ENCODE results near the gene ANXA3.

The ANXA3 gene

GRCh38 chr4:78606530-78607095, 55.0 kb downstream of the ANXA3 start:
- no peak overlapping the region for H3K4me2 ChIP-seq (ENCODE audit: low read length)
- H3K9ac ChIP-seq: no peak overlapping the region
- H3K79me2 ChIP-seq: no peaks in the 10 kb centered on the region
- no peak overlapping the region for H2AFZ ChIP-seq
- no peak overlapping the region for H3K4me3 ChIP-seq (ENCODE audit: low read depth, low read length)
- no peaks in the 10 kb centered on the region for H3K36me3 ChIP-seq (ENCODE audit: control insufficient read depth, insufficient read depth, low read length)
- H3K9me3 ChIP-seq (ENCODE audit: control insufficient read depth, low read length): no peaks in the 10 kb centered on the region
- H3K27ac ChIP-seq: no peak overlapping the region
- no peaks in the 10 kb centered on the region for H3K27me3 ChIP-seq (ENCODE audit: control insufficient read depth, insufficient read depth, low read length)
- no peak for TF ChIP-seq CTCF (IDR thresholded peaks at IDR 0.05)
- no peaks in the 10 kb centered on the region for H3K4me1 ChIP-seq

- Histone ChIP-seq H3K36me3 (ENCODE audit: control insufficient read depth, insufficient read depth, low read length) (no peaks in the 10 kb centered on the region), H3K79me2 (no peaks in the 10 kb centered on the region), H3K9ac (no peak overlapping the region), H2AFZ (no peak overlapping the region), H3K27ac (no peak overlapping the region), H3K4me1 (no peaks in the 10 kb centered on the region), H3K4me2 (ENCODE audit: low read length) (no peak overlapping the region), H3K9me3 (ENCODE audit: control insufficient read depth, low read length) (no peaks in the 10 kb centered on the region), H3K27me3 (ENCODE audit: control insufficient read depth, insufficient read depth, low read length) (no peaks in the 10 kb centered on the region), H3K4me3 (ENCODE audit: low read depth, low read length) (no peak overlapping the region)
- TF ChIP-seq CTCF (IDR thresholded peaks at IDR 0.05): no peak
Observed at GRCh38 chr4:78608684-78609083, 57.1 kb downstream of the ANXA3 start.

GRCh38 chr4:78609580-78609979, 58.0 kb downstream of the ANXA3 start:
- Histone ChIP-seq H3K9me3 (ENCODE audit: control insufficient read depth, low read length) (no peaks in the 10 kb centered on the region), H2AFZ (no peak overlapping the region), H3K4me1 (no peaks in the 10 kb centered on the region), H3K79me2 (no peaks in the 10 kb centered on the region), H3K36me3 (ENCODE audit: control insufficient read depth, insufficient read depth, low read length) (no peaks in the 10 kb centered on the region), H3K27ac (no peak overlapping the region), H3K27me3 (ENCODE audit: control insufficient read depth, insufficient read depth, low read length) (no peaks in the 10 kb centered on the region), H3K4me2 (ENCODE audit: low read length) (no peak overlapping the region), H3K4me3 (ENCODE audit: low read depth, low read length) (no peak overlapping the region), H3K9ac (no peak overlapping the region)
- TF ChIP-seq CTCF (IDR thresholded peaks at IDR 0.05): no peak

- H3K4me2 ChIP-seq (ENCODE audit: low read length): no peak overlapping the region
- H3K27me3 ChIP-seq (ENCODE audit: control insufficient read depth, insufficient read depth, low read length): no peaks in the 10 kb centered on the region
- no peak overlapping the region for H2AFZ ChIP-seq
- no peaks in the 10 kb centered on the region for H3K4me1 ChIP-seq
- TF ChIP-seq CTCF (IDR thresholded peaks at IDR 0.05): no peak
- no peaks in the 10 kb centered on the region for H3K79me2 ChIP-seq
- no peaks in the 10 kb centered on the region for H3K9me3 ChIP-seq (ENCODE audit: control insufficient read depth, low read length)
- no peak overlapping the region for H3K9ac ChIP-seq
- H3K27ac ChIP-seq: no peak overlapping the region
- no peaks in the 10 kb centered on the region for H3K36me3 ChIP-seq (ENCODE audit: control insufficient read depth, insufficient read depth, low read length)
- no peak overlapping the region for H3K4me3 ChIP-seq (ENCODE audit: low read depth, low read length)
Observed at GRCh38 chr4:78610546-78611214, 59.1 kb downstream of the ANXA3 start.

GRCh38 chr4:78611215-78611558, 59.6 kb downstream of the ANXA3 start:
- Histone ChIP-seq H3K9me3 (ENCODE audit: control insufficient read depth, low read length) (no peaks in the 10 kb centered on the region), H3K36me3 (ENCODE audit: control insufficient read depth, insufficient read depth, low read length) (no peaks in the 10 kb centered on the region), H2AFZ (no peak overlapping the region), H3K4me2 (ENCODE audit: low read length) (no peak overlapping the region), H3K4me1 (no peaks in the 10 kb centered on the region), H3K27ac (no peak overlapping the region), H3K4me3 (ENCODE audit: low read depth, low read length) (no peak overlapping the region), H3K27me3 (ENCODE audit: control insufficient read depth, insufficient read depth, low read length) (no peaks in the 10 kb centered on the region), H3K79me2 (no peaks in the 10 kb centered on the region), H3K9ac (no peak overlapping the region)
- TF ChIP-seq CTCF (IDR thresholded peaks at IDR 0.05): no peak

All from parathyroid adenoma (tissue), 2 donors.